Measurements from ENCODE around the gene STK32B.

Gene STK32B

DNA sequence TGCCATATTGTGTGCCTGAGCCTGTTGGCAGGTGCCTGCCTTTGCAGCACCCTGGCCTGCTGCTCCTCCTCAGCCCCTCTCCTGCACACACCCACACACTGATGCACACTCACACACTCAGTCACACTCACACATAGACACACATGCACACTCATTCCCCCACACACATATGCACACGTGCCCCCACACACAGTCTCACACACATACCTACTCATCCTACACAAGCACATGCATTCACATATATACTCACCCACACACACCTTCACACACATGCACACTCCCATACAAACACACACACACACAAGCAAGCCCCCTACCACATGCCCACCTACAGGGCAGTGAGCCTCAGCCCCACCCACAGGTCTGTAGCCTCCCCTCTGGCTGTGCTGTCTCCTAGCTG lies 412.1 kb downstream of the STK32B start:
- DNase-seq (ENCODE audit: low read depth in 2 of 3, low spot score in 1 of 3): no peak

DNA sequence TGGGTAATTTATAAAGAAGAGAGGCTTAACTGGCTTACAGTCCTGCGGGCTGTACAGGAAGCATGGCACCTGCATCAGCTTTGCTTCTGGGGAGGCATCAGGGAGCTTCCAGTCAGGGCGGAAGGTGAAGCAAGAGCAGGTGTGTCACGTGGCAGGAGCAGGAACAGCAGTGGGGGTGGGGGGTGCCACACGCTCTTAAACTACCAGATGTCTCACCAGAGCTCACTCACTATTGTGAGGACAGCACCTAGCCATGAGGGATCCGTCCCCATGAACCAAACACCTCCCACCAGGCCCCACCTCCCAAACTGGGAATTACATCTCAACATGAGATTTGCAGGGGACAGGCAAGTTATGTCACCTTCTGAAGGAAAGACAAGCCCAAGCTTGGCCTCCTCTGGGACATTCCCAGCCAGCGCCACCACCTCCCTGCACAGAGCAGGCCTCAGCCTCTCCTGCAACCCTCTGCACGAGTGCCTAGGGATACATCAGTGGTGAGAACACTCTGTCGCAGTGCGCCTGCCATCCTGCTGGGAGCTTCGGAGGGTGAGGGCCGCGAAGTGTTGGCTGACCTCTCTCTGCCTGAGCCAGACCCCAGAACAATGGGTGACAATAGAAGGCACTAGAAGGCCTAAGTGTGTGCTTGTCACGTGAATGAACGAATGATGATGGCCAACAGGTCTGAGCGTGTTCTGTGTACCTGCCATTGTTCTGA lies 412.8 kb downstream of the STK32B start:
- no peak for DNase-seq (ENCODE audit: low read depth in 2 of 3, low spot score in 1 of 3)

DNA sequence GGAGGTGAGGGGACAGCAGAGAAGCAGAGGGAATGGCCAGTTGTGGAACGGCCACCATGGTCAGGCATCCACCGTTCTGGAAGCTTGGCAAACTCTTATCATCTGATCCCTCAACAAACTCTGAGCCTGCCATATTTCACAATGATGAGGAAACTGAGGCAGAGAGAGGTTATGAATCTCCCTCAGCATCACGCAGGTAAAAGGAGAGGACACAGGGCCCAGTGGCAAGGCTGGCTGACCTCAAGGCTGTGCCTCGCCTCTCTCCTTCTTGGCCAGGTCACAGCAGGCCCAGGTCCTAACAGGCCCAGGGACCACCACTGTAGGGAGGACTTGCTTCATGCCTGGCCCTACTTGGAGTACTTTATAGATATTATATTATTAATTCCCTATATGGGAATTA lies 414.2 kb downstream of the STK32B start:
- no peak for DNase-seq (ENCODE audit: low read depth in 2 of 3, low spot score in 1 of 3)

DNA sequence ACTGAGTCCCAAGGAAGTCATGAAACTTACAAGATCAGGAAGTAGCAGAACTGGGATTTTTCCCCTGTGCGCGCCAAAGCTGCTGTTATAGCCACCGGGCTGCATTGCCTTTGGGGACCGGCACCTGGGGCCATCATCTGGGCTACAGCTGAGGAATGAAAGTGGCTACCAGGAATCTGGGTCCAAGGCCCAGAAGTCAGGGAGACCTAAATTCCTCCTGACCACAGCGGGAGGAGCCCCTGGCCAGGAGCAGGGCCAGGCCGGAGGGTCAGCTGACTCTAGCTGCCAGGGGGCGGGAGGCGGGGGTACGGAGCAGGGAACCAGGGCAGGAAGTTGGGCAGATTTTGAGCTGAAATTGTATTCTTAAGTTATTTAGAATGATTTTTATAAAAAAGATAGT lies 414.7 kb downstream of the STK32B start:
- DNase-seq (ENCODE audit: low read depth in 2 of 3, low spot score in 1 of 3): no peak

DNA sequence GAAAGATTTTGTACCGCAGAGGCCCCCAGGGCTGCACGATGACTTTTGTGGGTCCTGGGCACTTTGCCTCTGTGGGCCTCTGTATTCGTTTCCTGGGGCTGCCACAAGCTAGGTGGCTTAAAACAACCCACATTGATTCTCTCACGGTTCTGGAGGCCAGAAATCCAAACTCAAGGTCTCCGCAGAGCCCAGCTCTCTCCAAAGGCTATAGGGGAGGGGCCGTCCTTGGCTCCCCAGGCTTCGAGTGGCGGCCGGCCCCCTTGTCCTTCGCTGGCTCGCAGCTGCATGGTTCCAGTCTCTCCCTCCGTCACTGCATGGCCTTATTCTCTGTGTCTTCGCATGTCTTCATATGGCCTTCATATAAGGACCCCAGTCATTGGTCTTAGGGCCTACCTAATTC lies 415.8 kb downstream of the STK32B start:
- DNase-seq (ENCODE audit: low read depth in 2 of 3, low spot score in 1 of 3): no peak

DNA sequence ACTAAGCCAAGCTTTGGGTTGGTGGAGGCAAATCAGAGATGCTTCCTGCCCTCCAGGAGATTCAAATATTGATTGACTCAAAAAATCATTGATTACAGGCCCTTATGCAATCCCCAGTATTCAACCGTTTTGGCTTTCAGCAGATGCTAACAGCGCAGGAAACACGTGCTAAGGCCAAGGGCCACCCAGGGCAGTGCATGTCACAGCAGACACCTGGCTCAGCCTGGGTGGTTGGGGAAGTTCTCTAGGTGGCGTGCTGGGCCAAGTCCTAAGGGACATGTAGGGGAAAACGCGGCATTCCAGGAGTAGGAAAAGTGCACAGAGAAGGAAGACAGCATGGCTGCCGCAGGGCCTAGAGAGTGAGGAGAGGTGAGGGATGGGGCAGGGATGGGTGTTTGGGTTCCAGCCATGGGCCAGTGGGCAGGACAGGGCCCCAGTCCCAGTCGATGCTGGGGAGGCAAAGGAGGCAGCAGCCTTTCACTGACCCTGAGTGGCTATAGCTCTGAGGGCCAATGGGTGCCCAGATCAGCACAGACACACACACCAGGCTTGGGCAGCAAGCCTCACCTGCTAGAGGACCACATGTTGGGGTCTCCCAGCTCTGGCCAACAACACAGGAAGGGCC lies 418.0 kb downstream of the STK32B start:
- no peak for DNase-seq (ENCODE audit: low read depth in 2 of 3, low spot score in 1 of 3)

DNA sequence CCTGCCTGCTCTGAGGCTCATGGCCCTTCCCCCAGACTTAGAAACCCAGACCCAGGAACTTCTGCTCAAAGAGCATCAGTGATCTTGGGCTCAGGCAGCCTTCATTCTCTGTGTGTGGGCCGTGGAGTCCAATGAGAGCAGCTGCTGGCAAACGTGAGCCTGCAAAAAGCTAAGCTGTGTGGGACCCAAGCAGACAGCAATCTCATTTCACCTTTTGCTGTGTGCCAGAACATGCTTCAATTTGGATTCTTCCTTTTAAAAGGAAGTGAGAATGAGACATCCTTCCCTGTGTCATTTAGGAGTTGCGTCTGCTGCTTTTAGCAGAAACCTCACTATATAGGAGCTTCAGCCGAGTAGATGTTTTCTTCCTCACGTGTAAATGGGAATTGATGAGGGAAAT lies 418.6 kb downstream of the STK32B start:
- no peak for DNase-seq (ENCODE audit: low read depth in 2 of 3, low spot score in 1 of 3)

DNA sequence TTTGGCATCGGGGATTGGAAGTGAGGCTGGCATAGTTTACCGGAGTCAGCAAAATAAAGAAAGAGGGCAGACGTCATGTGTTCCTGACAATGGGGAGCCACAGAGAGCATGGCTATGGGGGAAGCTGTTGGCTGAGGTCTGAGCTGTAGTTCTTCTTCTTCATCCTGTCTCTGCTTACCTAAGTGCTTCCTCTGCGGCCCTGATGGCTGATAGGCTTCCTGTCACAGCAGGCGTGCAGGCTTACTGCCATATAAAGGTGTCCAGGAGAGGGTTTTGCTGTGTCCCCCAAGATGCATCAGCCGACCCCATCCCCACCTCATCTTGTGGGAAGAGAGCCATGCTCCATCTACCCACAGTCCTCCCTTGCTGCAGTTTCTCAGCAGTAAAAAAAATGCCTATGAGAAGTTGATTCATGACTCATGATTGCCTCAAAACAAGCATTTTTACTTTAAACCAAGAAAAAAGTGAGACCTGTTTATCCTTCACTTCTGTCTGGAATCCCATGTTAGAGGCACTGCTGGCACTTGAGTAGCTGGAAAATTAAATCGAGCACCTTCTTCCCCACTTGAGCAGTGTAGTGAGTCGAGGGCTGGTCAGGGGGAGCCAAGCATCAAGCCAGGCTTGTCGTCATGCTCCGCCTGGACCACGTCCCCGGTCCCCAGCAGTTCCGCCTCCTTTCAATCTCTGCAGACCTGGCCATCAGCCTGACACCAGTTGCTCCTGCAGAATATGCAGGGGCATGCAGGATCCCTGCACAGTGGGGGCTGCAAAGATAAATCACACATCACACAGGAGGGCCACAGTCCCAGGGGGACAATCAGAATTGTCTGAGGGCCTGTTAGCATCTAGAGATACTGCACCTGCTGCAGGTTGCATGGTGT lies 419.3 kb downstream of the STK32B start:
- no peak for DNase-seq (ENCODE audit: low read depth in 2 of 3, low spot score in 1 of 3)

DNA sequence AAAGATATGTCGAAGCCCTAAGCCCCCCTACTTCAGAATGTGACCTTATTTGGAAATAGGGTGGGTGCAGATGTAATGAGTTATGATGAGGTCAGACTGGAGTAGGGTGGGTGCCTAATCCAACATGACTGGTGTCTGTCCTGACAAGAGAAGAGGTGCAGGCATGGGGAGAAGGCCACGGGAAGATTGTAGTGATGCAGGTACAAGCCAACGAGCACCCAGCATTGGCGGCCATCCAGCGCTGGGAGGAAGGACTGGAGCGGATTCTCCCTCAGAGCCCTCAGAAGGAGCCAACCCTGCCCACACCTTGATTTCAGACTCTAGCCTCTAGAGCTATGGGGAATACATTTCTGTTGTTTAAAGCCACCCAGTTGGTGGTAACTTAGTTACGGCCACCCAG lies 419.9 kb downstream of the STK32B start:
- DNase-seq (ENCODE audit: low read depth in 2 of 3, low spot score in 1 of 3): no peak

DNA sequence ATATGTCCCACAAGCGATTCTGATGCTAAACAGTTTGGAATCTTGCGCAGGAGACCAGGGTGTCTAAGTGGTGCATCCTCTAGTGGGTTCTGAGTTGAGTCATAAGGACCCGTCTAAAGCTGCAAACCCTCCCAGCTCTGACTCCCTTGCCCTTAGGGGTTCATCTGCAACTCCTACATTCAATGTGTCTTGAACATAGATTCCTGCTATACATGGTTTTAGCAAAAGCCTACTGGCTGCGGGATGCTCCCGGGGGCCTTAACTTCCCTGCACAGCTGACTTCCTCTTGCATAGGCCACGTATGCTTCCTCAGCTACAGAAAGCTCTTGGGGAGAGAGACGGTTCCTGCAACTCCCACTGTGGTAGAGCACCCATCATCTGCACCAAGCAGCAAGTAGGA lies 420.4 kb downstream of the STK32B start:
- DNase-seq (ENCODE audit: low read depth in 2 of 3, low spot score in 1 of 3): no peak

DNA sequence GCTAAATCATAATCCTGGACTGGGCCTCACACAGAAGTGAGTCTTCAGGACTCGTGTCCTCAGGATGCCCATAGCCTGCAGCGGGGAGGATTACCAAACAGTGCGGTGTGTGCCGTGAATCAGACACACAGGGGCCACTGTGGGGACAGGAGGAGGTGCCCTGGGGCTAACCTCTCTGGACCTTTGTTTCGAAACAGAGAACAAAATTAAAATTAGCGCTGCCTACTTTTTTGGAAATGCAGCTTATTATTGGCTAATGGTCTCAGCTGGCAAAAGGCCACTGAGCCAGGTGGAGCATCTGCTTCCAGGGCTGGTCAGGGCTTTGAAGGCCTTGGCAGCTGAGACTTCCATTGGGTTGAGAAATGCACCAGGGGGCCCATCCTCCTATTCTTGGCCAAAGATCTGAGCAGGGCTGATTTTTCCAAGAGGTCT lies 420.9 kb downstream of the STK32B start:
- DNase-seq (ENCODE audit: low read depth in 2 of 3, low spot score in 1 of 3): no peak

DNA sequence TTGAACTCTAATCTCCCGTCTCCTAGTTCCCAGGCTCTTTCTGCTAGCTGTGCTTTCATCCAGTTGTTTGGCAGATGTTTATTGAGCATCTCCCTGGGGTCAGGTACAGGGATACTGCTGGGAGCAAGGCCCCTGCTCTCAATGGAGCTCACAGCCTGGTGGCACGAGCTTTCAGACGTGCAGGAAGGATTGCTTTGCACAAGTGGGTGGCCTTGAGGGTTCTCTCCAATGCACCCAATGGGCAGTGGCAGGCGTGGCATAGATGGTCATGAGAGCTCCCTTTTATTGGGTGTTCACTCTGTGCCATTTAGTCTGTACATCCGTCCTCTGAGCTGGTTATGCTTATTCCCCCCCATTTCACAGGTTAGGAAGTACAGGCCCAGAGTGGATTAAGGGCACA lies 421.8 kb downstream of the STK32B start:
- no peak for DNase-seq (ENCODE audit: low read depth in 2 of 3, low spot score in 1 of 3)

DNA sequence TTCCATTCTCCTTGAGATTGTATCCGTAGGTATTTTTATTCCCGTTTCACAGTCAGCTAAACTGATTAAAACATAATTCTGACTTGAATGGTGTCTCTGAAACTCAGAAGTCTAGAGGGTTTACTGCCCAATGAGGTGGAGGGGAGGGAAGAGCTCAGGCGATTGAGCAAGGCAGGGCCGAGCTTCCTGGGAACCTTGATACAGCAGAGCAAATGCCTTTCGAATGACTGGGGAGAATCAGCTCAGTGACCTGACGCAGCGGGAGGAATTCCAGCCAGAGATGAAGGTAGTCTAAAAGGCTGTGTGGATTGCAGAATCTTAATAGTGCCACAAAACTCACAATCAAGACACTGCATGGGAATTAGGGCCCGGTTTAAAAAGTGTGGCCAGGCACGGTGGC lies 423.5 kb downstream of the STK32B start:
- DNase-seq (ENCODE audit: low read depth in 2 of 3, low spot score in 1 of 3): no peak

DNA sequence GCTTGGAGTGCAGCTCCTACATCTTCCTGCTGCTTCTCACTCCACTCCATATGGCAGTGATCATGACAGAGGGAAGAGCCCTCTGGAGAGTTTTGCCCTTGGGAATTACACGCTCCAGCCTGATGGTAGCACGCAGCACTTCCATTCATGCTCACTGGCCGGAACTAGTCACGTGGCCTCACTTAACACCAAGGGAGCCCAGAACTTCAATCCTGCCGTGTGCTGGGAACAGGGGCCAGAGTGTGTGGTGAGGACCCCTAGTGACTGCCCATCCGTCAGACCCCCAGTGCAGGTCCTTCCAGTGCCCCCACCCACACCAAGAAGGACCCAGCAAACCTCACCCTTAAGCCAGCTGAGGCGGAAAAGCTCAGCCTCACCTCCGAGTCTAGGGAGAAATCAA lies 426.3 kb downstream of the STK32B start:
- DNase-seq (ENCODE audit: low read depth in 2 of 3, low spot score in 1 of 3): no peak

DNA sequence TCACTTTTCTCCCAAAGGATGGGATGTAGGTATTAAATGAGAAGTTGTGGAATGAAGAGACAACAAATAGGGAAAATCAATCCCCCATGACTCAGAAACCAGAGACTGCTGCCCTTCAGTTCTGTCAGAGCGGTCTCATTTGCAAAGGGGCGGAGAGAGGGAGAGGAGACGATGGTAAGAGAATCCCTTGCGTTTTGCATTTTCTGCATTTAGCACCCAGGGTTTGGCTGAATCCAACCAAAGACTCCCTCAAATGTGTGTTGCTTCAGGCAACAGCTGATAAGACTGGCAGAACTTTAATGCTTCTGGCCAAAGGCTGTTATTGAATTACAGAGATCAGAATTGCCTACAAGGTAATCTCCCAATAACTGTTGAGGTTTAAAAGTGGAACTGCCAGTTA lies 426.9 kb downstream of the STK32B start:
- no peak for DNase-seq (ENCODE audit: low read depth in 2 of 3, low spot score in 1 of 3)

DNA sequence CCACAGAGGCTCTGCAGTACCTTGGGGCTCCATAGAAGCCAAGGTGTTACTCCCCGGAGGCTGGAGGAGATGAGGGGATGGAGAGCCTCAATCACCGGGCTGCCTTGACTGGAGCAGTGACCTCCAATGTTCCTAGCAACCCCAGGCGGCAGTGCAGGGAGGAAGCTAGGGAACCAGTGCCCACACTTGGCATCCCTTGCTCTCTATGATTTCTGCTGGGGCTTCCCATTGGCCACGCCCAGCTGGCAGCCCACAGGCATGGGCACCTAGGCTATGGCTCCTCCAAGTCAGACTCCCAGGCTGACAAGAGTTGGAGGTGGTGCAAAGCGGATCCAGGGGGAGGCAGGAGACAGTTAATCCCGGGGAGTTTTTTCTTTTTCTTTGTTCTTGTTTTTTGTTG lies 427.4 kb downstream of the STK32B start:
- no peak for DNase-seq (ENCODE audit: low read depth in 2 of 3, low spot score in 1 of 3)

DNA sequence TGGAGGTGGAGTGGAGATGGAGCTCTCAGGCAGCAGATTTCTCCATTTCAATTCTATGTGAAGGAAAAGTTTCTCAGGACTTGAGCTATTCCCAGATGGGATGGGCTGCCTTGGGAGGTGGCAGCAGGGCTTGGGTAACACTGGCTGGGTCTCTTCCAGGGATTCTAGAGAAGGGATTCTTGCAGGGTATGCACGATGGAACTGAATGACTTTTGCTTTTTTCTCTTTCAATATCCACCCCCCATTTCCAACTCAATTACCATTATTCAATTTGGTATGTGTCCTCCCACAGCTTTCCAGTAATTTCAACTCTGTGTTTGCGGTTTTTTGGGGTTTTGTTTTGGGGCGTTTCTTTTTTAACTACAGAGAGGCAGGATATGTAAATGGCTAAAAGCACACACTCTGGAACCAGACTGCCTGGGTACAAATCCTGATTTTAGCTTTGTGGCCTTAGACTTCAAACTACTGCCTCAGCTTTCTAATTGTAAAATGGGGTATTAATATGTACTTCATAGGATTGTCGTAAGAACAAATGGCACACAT lies 428.3 kb downstream of the STK32B start:
- DNase-seq (ENCODE audit: low read depth in 2 of 3, low spot score in 1 of 3): no peak

DNA sequence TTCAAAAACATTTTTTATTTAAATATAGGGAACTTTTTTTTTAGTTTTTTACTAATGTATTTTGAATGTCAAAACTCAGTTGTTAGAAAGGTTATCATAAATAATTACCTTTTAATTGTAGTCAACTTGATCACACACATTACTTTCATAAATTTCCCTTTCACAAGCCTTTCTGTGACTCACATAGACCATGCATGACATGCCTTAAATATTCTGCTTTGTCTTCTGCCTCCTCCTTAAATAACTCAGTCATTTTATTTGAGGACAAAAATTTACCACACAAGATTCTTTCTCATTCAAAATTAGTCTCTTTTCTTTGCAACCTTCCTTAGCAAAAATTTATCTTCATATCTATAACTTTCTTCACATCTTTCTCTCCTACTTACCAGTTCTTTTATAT lies 437.1 kb downstream of the STK32B start:
- no peak for DNase-seq (ENCODE audit: low read depth in 2 of 3, low spot score in 1 of 3)

DNA sequence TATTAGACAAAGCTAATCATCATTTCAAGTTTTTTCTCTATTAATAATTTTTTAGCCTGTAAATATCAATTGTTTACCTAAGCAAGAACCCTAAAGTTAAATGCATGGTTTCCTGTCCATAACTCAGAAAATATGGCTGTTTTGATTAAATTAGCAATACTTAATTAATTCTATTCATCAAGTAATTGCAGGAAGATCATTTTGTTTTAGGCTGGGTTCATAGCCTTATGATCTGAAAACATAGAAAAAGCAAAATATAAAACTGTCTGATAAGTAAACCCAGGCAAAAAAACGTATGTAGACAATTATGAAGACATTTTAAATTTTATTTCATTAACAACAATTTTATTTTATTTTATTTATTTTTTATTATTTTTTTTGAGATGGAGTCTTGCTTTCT lies 438.0 kb downstream of the STK32B start:
- no peak for DNase-seq (ENCODE audit: low read depth in 2 of 3, low spot score in 1 of 3)

DNA sequence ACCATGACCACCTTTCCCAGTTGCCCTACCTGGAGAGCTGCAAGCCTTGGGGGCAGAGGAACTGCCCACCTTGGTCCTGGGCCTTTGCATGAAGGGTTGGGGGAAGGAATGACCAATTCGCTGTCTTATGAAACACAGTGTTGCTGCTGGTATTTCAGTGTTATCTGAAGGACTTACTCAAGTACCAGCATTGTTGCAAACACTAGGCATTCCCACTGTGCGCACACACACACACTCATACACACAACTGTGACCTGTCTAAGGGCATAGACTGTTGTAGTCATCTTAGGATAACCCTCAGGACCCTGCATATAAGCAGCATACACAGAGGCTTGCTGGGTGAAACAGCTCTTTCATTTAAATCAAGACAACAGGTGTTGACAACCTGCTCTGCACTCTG lies 446.2 kb downstream of the STK32B start:
- no peak for DNase-seq (ENCODE audit: low read depth in 2 of 3, low spot score in 1 of 3)

DNA sequence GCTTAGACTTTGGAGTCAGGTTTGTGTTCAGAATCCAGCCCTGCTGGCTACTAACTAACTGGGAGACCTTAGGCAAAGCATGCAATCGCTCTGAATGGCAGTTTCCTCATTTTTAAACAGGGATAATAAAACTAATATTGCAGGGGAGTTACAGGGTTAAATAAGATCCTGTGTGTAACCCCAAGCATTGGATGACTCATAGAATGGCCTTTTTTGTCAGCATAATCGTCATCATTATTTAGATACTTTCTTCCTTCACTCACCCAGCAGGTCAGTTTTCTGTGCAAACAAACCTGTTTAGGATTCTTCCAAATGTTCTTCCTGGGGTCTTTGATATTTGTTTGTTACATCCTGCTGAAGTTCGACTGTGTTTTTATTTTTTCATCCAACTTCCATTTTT lies 448.9 kb downstream of the STK32B start:
- DNase-seq (ENCODE audit: low read depth in 2 of 3, low spot score in 1 of 3): no peak

DNA sequence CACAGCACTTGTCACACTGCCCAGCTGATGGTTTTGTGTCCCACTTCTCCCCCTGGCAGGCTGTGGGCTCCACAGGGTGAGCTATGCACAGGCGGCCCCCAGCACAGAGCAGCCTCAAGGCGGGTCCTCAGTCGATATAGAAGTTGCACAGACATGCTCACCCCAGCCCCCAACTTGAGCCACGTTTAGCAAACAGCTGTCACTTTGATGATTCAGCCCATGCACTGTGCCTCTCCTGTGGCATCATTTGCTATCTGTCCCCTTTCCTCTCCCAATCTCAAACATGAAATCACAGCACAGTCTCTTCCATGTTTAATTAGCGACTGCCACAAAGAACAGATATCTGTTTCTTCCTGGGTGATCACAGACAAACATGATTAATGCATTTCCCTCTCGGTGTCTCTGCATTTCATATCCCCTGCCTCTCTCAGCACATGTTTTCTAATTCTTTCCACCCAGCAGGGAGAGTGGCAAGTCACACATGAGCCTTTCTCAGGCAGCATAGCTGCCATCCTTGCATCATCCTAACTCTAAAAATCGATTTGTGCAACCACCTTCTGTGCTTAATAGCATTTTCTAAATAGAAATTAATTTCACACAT lies 452.2 kb downstream of the STK32B start:
- no peak for DNase-seq (ENCODE audit: low read depth in 2 of 3, low spot score in 1 of 3)
